Transverse colon (tissue), 4 donors: ENCODE measurements around the gene NEK9. TPM values are rescaled to one million over a fixed set of nuclear protein-coding genes. Genes with fewer than 3 reads are reported as not detected.

Experiments
- DNase-seq: peaks from one replicate; pipeline ENCODE4 v3.0.0-alpha.2; 2019
- H3K27ac ChIP-seq, 4 donors: fragments of 200-600 bp; sonication (generic); 2 replicates each; pipeline ENCODE4 v1.5.1; 2016 to 2018; ENCODE audit warnings: inconsistent platforms in 4 of 4
- H3K27me3 ChIP-seq: fragments of 200-600 bp; sonication (generic); 2 replicates; pipeline ENCODE4 v1.5.1; 2017; ENCODE audit warnings: inconsistent platforms
- H3K36me3 ChIP-seq, 4 donors: fragments of 200-600 bp; sonication (generic); 2 replicates each; pipeline ENCODE4 v1.5.1; 2017 to 2019; ENCODE audit warnings: inconsistent platforms in 4 of 4
- H3K4me1 ChIP-seq, 4 donors: fragments of 200-600 bp; sonication (generic); 2 replicates each; pipeline ENCODE4 v1.5.1; 2017 to 2020; ENCODE audit warnings: inconsistent platforms in 4 of 4
- H3K4me3 ChIP-seq, 4 donors: fragments of 200-600 bp; sonication (generic); 1 replicate in 1 of 4; 2 replicates in 3 of 4; pipeline versions ENCODE4 v1.5.1 to v1.6.1; 2017 to 2019; ENCODE audit warnings: inconsistent platforms in 4 of 4
- H3K9me3 ChIP-seq, 2 donors: fragments of 200-600 bp; sonication (generic); 2 replicates each; pipeline ENCODE4 v1.5.1; 2017 to 2019; ENCODE audit warnings: inconsistent platforms in 2 of 2
- EP300 ChIP-seq: sonication (generic); formaldehyde crosslinking; IDR thresholded peaks from one replicate; pipeline ENCODE4 v1.6.1; 2017; ENCODE audit warnings: antibody characterized with exemption, low read depth
- POLR2A ChIP-seq: fragments of 450-650 bp; IDR thresholded peaks from one replicate; pipeline ENCODE4 v1.6.1; 2016; ENCODE audit warnings: antibody characterized with exemption, mild to moderate bottlenecking, moderate library complexity
- POLR2AphosphoS5 ChIP-seq, 3 donors: sonication (generic); formaldehyde crosslinking; IDR thresholded peaks; one replicate each; pipeline ENCODE4 v1.6.1; 2016; ENCODE audit warnings: antibody characterized with exemption in 3 of 3
- WGBS, 2 donors: methylation state at CpG; one replicate each; pipeline ENCODE4 v1.1.5; 2018; ENCODE audit warnings: low coverage in 1 of 2; 5-methylcytosine and 5-hydroxymethylcytosine counted together
- in situ Hi-C, 4 donors: fragments of 200-750 bp; cut with MboI; loops; one replicate each; pipeline versions ENCODE4 v1.15.0 to v1.15.1; 2017; ENCODE audit warnings: low sequenced_read_pairs in 3 of 4, low pct_ligation_motif_present in 1 of 4, low pct_unique_long_range_greater_than_20kb in 1 of 4
- intact Hi-C: fragments of 100-400 bp; cut with DNase I; formaldehyde crosslinking; loops from one replicate; pipeline ENCODE4 v1.15.1; 2023; ENCODE audit warnings: low total_unique reads
- total RNA-seq, 4 donors: library from RNA; depleted of rRNA; stranded (reverse); fragments of >200 nt; gene quantifications; one replicate each; pipeline ENCODE4 v1.1.0, GENCODE V29; 2016
- TF ChIP-seq, protein P1 (sequence below), 5 experiments: fragments of 200-600 bp in 3 of 5; fragments of 450-650 bp in 2 of 5; sonication (generic) in 3 of 5; IDR thresholded peaks; 1 replicate in 2 of 5; 2 replicates in 3 of 5; pipeline ENCODE4 v1.5.1; 2016 to 2017; ENCODE audit warnings: antibody characterized with exemption in 5 of 5, inconsistent platforms in 3 of 5, mild to moderate bottlenecking in 2 of 5, moderate library complexity in 1 of 5

The NEK9 gene
- total RNA-seq, 4 donors from 2014 or later = 24.4 to 121 (median 53.4) TPM

GRCh38 chr14:75044322-75044721 is 82.5 kb downstream of the NEK9 start:
- no peak for DNase-seq
- in situ Hi-C loops = no loop called here
- H3K36me3 ChIP-seq = peaks cover 0 to 9% (median 0%) of the 10 kb centered on the region in 4 donors
- intact Hi-C loops = no loop called here
- no peaks in the 10 kb centered on the region for H3K9me3 ChIP-seq
- H3K4me1 ChIP-seq = peaks cover 10 to 72% (median 42%) of the 10 kb centered on the region in 4 donors
- TF ChIP-seq EP300 = no peak
- TF ChIP-seq POLR2A = no peak
- TF ChIP-seq, protein P1, sequence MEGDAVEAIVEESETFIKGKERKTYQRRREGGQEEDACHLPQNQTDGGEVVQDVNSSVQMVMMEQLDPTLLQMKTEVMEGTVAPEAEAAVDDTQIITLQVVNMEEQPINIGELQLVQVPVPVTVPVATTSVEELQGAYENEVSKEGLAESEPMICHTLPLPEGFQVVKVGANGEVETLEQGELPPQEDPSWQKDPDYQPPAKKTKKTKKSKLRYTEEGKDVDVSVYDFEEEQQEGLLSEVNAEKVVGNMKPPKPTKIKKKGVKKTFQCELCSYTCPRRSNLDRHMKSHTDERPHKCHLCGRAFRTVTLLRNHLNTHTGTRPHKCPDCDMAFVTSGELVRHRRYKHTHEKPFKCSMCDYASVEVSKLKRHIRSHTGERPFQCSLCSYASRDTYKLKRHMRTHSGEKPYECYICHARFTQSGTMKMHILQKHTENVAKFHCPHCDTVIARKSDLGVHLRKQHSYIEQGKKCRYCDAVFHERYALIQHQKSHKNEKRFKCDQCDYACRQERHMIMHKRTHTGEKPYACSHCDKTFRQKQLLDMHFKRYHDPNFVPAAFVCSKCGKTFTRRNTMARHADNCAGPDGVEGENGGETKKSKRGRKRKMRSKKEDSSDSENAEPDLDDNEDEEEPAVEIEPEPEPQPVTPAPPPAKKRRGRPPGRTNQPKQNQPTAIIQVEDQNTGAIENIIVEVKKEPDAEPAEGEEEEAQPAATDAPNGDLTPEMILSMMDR (IDR thresholded peaks at IDR 0.05) = no peak
- no peak for TF ChIP-seq POLR2AphosphoS5 (IDR thresholded peaks at IDR 0.05)
- 18 to 30% methylated on average over 2 of the region's 2 CpGs for WGBS, 2 donors
- H3K27ac ChIP-seq = peak overlapping the region; percentile 1 to 51 (median 13)
- H3K4me3 ChIP-seq = no peak overlapping the region
- H3K27me3 ChIP-seq = no peaks in the 10 kb centered on the region

GRCh38 chr14:75042035-75042434 is 84.8 kb downstream of the NEK9 start:
- no peak for DNase-seq

GRCh38 chr14:75041613-75042012 is 85.2 kb downstream of the NEK9 start:
- H3K27ac ChIP-seq = peak overlapping the region; percentile 80 to 82 (median 81)

More at GRCh38 chr14:75042035-75042434, 84.8 kb downstream of the NEK9 start:
- no peaks in the 10 kb centered on the region for H3K27me3 ChIP-seq
- H3K36me3 ChIP-seq = peaks cover 0 to 8% (median 0%) of the 10 kb centered on the region in 4 donors
- TF ChIP-seq POLR2A = no peak
- TF ChIP-seq, protein P1 (IDR thresholded peaks at IDR 0.05) = no peak
- no peak overlapping the region for H3K4me3 ChIP-seq
- in situ Hi-C loops = no loop called here
- no peaks in the 10 kb centered on the region for H3K9me3 ChIP-seq
- peak overlapping the region; percentile 80 to 82 (median 81) for H3K27ac ChIP-seq
- 36 to 46% methylated on average over 5 to 6 of the region's 6 CpGs for WGBS, 2 donors
- peaks cover 10 to 67% (median 40%) of the 10 kb centered on the region in 4 donors for H3K4me1 ChIP-seq
- intact Hi-C loops = no loop called here

GRCh38 chr14:75040959-75041358 is 85.9 kb downstream of the NEK9 start:
- in situ Hi-C loops = no loop called here
- Histone ChIP-seq H3K4me3 (no peak overlapping the region), H3K36me3 (peaks cover 0 to 9% (median 0%) of the 10 kb centered on the region in 4 donors), H3K27ac (peak overlapping the region; percentile 80 to 82 (median 81)), H3K27me3 (no peaks in the 10 kb centered on the region), H3K4me1 (peaks cover 10 to 63% (median 40%) of the 10 kb centered on the region in 4 donors), H3K9me3 (no peaks in the 10 kb centered on the region)
- no peak for TF ChIP-seq EP300
- no peak for TF ChIP-seq POLR2A
- no peak for TF ChIP-seq POLR2AphosphoS5 (IDR thresholded peaks at IDR 0.05)
- TF ChIP-seq, protein P1 (IDR thresholded peaks at IDR 0.05) = no peak
- no peak for DNase-seq
- intact Hi-C loops = no loop called here
- 85% methylated on average over 2 of the region's 2 CpGs; no CpG with 5 or more reads in 1 of the 2 donors for WGBS, 2 donors

More at GRCh38 chr14:75041613-75042012, 85.2 kb downstream of the NEK9 start:
- in situ Hi-C loops (no loop called here), intact Hi-C loops (no loop called here)
- no peak for TF ChIP-seq EP300
- TF ChIP-seq POLR2AphosphoS5 (IDR thresholded peaks at IDR 0.05) = peak in 2 of 3 donors; percentile 52 to 75
- H3K4me3 ChIP-seq = no peak overlapping the region
- no peaks in the 10 kb centered on the region for H3K9me3 ChIP-seq
- peaks cover 0 to 9% (median 0%) of the 10 kb centered on the region in 4 donors for H3K36me3 ChIP-seq
- DNase-seq = peak; percentile 46
- 56 to 62% methylated on average over 4 of the region's 4 CpGs for WGBS, 2 donors
- peaks cover 10 to 66% (median 40%) of the 10 kb centered on the region in 4 donors for H3K4me1 ChIP-seq
- H3K27me3 ChIP-seq = no peaks in the 10 kb centered on the region

DNA sequence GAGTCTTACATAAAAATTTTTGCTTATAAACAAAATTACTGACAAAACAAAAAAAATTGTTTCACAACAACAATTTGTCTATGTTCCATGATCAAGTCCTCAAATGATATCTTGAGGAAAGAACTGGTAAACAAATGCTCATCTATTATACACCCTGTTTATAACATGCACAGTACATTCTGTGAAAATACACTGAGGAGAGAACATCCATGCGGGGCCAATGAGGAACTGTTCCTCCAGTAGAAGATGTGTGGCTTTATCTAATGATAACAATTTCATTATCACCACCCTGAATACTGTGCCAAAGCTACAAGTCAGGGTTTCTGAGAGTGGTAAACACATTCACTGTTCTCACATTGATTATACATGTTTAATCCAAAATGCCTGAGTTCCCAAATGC is 86.3 kb downstream of the NEK9 start:
- TF ChIP-seq EP300 (peak; percentile 11), POLR2A (no peak), POLR2AphosphoS5 (IDR thresholded peaks at IDR 0.05) (peak in 2 of 3 donors; percentile 28 to 34)
- Histone ChIP-seq H3K9me3 (no peaks in the 10 kb centered on the region), H3K4me3 (no peak overlapping the region), H3K27me3 (no peaks in the 10 kb centered on the region), H3K4me1 (peaks cover 10 to 59% (median 40%) of the 10 kb centered on the region in 4 donors), H3K36me3 (peaks cover 0 to 9% (median 0%) of the 10 kb centered on the region in 4 donors), H3K27ac (peak overlapping the region; percentile 80 to 82 (median 81))
- no peak for DNase-seq
- in situ Hi-C loops (no loop called here), intact Hi-C loops (no loop called here)
- WGBS, 2 donors = 58% methylated on average over 1 of the region's 1 CpG; no CpG with 5 or more reads in 1 of the 2 donors
